Stimulated activated CD8-positive, alpha-beta memory T cell treated with anti-CD3 and anti-CD28 coated beads, Interleukin-12 subunit alpha, Interleukin-12 subunit beta, amount 100 ng/mL, for 1 hour (primary cell): ENCODE measurements around the gene LDB2.
"Not testable (repeated sequence)": the region's sequence is repeated elsewhere in the genome, so short reads cannot be mapped to it uniquely, and the experiment has no call there.

ENCODE experiments used
- DNase-seq: peaks from one replicate; pipeline ENCODE4 v3.0.0-alpha.2; 2020; ENCODE audit warnings: low read depth

The LDB2 gene

DNA sequence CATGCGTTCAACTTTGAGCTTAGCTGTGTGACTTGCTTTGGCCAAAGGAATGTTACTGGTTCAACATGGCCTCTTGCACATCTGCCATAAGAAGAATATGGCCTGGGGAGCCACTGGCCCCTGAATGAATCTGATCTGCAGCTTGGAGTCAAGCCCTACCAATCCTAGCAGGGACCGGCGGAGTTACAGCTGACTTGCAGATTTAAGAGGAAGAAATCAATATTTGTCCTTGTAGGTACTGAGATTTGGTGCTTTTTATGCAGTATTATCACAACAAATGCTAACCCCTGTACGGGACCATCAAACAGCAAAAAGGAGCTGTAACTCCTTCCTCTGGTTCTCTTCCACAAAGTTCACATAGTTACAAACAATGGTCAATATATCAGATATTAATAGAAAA, 252.0 kb downstream of the LDB2 start:
- DNase-seq = no peak

DNA sequence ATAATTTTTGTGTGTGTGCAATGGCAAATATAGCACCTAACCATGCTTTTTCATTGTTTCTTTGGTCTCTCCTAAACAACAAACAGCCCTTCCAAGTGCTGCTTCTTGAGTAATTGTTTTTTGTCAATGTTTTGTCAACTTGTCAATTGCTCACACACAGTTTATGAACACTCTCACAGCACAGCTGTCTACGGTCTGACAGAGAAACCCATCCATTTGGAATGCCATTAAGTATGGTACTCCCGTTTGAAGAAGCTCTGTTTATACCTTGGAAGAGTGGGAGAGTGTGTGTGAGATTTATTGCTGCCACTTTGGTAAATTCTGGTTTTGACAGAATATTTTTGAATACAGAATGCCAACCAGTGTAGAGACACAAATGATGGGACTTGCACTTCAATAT, 254.6 kb downstream of the LDB2 start:
- DNase-seq = no peak

DNA sequence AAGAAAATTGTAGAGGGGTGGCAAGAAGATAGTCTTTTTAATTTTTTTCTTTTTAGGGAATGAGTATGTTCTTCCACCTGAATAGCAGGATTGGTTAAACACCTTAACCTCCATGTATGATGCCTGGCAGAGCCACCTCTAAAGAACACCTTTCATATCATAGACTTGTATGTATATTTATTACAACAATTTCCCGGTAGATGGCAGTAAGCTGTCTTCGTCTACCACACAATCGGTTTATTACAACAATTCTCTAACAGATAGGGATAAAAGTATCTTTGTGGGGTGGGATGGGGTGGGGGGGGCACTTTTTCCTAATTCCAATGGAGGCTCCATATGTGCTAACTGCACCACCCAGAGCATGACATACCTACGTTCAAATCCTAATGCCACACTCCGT, 255.5 kb downstream of the LDB2 start:
- DNase-seq = no peak

DNA sequence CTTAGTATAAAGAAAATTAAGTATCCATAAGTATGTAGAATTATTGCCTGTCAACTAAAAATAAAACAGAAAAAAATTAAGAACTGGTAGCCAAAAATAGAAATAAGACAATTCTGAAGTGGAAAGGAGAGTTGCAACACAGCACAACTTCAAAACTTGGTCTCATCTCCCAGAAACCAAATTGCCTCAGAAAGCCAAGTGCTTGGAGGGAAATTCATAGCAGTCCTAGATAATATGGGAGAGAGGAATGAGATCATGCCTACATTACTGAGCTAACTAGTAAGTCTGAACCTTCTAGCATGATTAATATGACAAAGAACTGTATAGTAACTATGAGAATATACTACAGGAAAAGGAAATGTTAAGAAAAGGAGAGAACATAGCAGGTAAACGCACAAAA, 256.5 kb downstream of the LDB2 start:
- DNase-seq = no peak

DNA sequence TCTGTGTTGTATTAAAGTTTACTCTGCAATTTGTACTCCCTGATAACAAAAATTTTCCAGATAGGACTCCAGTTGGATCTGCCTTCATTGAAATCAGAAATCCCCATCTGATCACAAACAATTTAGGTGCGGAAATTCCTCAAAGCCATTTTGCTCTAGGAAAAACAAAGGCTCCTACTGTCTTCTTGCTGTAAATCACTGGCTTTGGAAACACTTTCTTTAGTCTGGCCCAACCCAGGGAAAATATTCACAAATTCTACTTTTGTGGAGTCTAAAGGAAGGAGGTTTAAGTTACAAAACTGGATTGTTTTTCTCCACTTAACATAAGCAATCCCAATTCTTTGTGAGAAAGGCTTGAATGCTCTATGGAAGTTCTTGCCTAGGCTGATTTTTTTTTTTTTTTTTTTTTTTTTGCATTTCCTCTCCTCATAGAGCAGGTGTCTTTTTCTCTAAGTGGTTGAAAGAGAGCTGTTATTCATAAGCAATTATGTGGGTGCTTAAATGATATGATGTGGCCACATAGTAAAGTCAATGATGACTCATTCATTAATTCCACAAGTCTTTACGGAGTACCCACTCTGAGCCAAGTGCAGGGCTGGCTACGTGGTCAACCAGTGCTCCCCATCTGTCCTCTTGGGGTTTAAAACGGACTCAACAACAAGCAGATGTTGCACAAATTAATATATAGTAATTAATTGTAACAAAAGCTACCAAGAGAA, 261.4 kb downstream of the LDB2 start:
- DNase-seq = no peak

DNA sequence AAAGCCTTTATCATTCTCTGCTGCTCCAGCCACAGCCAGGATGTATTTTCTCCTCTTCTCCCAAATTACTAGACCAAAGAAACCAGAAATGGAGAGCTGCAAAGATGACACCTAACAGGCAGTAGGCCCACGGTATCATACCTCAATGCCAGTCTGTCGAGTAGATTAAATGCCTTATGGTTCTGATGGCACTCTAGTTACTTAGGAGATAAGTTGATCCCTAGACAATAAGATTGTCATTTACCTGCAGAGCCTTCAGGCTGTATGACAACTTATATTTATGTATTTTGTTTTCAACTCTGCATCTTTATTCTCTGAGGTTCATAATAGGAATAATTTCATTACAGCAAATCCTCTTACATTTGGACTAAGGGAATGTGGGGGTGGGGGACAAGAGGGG, 262.1 kb downstream of the LDB2 start:
- no peak for DNase-seq

DNA sequence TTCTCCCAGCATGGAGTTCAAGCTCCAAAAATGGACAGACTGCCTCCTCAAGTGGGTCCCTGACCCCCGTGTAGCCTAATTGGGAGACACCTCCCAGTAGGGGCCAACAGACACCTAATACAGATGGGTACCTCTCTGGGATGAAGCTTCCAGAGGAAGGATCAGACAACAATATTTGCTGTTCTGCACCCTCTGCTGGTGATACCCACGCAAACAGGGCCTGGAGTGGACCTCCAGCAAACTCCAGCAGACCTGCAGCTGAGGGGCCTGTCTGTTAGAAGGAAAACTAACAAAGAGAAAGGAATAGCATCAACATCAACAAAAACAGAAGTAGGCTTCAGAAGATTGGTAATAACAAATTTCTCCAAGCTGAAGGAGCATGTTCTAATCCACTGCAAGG, 269.2 kb downstream of the LDB2 start:
- not testable (repeated sequence) for DNase-seq

DNA sequence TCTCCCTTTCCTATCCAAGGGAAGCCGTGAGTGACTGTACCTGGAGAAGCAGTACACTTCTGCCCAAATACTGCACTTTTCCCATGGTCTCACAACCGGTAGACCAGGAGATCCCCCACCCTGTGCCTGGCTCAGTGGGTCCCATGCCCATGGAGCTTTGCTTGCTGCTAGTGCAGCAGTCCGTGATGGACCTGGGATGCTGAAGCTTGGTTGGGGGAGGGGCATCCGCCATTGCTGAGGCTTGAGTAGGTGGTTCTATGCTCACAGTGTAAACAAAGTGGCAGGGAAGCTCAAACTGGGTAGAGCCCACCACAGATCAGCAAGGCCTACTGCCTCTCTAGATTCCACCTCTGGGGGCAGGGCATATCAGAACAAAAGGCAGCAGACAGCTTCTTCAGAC, 269.6 kb downstream of the LDB2 start:
- not testable (repeated sequence) for DNase-seq

DNA sequence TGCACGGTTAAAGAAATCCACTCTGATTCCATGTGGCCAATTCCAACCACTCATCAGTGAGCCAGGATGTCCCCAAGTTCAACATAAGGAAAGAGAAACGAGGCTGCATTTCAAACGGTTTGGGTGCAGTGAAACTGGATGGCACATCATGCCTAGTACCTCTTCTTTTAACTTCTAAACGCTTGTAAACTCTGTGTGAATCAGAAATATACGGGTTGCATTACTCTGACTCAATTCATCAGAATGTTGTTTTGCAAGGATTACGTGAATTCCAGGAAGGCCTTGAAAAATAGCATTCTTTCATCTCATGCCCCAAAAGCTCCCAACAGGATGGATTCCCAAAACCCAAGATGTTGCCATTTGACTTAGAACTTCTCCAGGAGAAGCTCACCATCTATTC, 270.4 kb downstream of the LDB2 start:
- no peak for DNase-seq

DNA sequence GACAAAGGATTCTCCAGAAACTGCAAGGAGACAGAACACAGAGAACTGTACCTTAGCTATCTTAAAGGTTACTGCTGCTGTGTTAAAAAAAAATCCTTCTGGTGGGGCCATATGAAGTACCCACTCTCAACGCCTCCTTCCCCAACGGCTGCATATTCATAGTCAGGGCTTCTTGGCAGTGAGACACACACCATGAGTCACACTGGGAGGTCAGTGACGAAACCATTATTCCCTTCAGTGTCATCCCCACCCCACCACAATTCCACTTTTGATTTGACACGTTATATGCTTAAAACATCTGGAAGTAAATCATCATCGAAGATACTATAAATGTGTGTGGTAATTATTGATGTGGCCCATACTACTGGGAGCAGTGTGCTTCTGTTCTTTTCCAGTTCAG, 271.5 kb downstream of the LDB2 start:
- no peak for DNase-seq

DNA sequence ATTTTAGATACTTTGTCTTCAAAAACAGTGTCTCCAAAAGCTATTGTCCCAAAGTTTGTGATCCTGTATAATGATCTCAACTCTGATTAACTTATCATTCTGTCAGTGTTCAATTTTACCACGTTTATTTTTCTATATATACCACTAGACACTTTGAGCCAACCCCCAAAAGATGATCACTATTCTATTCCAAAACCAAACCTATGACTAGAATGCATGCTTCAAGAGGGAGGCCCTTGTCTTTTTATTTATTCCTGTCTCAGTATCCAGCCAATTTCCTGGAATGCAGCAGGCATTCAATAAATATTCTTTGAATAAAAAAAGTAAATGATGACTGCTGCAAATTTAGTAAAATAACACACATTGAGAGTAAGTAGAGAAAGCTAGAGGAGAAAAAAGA, 275.6 kb downstream of the LDB2 start:
- DNase-seq = no peak

DNA sequence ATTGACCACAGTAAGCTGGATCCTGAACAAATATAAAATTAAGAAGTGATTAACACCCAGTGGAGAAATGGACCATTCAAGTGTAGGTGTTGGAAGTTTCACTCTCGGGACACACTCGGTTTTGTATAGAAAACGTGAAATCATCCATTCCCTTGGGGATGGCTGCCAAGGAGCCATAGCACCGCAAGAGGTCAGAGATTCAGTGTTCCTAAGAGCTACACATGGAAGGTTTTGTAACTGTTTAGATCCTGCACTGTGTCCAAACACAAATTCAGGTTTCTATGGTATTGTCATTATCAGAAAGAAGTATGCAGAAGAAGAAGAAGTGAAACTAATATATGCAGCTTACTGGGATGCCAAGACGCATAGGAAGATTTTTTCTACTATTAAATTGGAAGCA, 281.0 kb downstream of the LDB2 start:
- DNase-seq = no peak

DNA sequence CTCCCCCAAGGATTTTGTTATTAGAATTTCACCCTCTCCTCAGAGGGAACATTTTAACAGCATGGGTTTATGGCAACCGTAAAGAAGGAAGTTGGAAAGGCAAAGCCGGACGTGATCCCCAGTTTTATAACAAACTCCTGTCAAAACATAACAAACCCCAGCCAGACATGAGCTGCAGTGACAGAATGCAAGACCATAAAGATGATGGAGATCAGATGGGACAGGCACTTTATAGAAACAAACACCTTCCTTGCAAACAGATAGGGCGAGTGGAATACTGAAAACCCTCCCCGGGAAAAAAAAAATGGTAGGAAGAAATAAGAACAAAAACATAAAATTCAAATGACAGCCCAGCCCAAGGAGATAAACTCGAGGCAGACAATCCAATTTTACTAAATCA, 281.4 kb downstream of the LDB2 start:
- no peak for DNase-seq

DNA sequence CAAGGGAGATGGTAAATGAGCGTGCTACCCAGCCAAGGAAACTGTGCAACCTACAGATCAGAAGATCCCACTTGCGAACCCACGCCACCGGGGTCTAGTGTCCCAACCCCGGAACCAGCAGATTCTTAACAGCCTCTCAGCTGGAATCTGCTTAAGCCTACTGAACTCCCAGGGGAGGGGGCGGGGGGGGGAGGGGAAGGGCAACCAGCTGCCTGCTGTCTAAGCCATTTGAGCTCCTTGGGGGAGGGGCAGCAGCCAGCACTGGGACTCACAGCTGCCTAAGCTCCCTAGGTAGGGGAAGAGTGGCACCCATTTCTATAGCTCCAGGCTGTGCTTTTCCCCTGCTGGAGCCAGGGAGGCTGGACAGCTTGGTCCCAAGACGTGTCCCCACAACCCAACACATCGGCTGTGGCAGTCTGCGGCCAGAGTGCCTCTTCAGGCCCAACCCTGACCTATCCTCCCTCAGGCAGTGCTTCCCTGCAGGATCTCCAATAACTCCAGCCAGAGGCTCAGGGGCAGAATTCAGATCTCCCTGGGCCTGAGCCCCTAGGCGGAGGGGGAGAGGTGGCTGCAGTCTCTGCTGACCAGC, 289.2 kb downstream of the LDB2 start:
- DNase-seq = no peak

DNA sequence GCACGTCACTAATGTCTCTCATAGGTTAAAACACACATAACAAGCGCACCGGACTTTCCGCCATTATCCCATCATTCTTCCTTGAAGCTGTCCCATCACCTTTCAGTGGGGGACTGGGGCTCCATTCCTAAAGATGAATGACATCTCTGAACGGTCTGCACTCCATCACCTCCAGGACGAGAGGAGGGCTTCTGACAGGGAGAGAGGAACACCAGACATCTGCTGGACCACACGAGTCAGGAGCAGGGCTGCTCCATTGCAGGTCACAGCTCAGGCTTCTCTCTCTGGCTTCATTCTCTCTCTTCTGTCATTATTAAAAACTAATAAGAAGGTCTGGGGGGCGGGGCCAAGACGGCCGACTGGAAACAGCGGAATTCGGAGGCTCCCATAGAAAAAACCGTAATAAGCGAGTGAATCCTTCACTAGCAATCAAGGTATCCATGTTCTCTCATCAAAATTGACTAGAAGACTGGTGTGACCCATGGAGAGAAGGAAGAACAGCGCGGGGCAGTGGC, 289.8 kb downstream of the LDB2 start:
- DNase-seq = no peak

DNA sequence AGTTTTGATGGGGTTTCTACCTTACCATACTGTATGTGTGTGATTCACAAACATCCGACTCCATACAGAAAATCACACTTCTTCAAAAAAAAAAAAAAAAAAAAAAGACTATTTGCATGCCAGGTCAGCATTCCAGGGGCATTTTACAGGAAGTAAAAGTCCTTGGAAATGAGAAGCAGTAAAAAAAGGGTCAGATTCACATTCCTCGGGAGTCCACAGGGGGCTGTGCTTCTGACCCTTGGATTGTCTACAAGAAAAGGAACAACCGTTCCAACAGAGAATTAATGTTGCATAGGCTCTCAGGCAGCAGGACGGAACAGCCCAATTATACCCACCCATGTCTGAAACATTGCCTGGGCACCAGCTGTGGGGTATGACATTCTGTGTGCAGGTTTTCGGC, 290.3 kb downstream of the LDB2 start:
- DNase-seq = no peak

DNA sequence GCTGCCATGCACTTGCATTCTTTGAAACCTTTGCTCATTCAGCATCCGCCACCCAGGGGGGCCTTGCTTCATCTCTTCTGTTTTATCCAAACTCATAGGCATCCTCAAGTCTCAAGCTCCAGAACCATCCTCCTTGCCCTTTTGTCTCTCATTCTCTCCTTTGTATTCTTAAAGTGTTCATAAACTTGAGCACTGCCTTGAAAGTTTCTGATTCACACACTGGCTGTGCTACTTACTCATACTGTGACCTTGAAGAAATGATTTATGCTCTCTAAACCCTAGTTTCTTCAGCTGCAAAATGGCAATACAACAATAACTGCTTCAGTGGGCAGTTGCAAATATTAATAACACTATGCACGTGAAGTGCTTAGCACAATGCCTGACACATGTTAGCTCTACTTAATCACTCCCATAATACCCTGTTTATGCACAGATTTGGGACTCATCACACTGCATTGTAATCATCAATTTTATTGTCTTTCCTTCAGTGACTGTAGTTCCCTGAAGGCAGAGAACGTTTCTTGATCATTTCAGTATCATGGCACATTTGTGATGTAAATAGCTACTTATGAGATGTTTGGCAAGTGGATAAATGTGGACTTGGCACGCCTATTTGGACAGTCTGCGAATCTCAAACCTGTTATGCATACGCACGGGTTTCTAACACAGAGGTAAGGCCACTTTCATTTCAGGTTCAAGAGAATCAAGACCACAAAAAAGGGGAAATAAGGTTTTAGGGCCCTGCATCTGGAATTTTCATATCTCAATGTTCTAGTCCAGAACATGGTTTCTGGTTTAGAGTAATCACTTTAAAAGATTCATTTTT, 291.0 kb downstream of the LDB2 start:
- DNase-seq = no peak

DNA sequence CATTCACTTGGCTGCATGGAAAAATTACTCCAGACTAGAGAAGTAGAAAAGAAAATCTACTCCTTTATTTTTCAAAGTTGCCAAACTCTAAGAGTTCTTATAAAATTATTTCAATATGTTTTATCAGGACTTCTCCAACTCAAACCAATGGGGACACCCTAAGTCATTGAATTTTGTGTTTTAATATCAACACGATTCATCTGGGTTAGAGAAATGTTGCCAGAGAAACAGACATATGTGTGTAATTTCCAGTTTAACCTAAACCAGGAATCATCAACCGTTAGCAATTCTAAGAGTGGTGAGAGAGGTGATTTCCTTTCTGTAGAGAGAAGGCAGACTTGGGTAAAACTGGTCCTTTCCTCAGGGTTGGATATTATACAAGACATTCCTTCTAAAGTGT, 291.8 kb downstream of the LDB2 start:
- DNase-seq = no peak

DNA sequence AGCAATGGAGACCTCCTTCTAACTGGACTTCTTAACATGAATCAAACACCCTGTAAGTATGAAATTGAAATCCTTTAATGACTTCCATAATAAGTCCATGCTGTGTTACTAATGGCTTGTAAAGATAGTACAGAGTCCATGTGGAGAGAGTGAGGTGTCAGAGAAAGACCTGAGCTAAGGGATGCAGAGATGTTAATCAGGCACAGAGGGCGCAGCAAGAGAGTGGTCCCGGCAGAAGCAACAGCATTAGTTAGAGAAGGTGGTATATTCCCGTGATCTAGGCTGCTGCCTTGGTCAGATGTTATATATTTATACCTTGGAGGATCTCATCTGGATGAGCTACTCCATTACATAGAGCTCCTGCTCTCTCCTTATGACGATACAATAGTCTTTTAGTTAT, 295.3 kb downstream of the LDB2 start:
- DNase-seq = no peak

DNA sequence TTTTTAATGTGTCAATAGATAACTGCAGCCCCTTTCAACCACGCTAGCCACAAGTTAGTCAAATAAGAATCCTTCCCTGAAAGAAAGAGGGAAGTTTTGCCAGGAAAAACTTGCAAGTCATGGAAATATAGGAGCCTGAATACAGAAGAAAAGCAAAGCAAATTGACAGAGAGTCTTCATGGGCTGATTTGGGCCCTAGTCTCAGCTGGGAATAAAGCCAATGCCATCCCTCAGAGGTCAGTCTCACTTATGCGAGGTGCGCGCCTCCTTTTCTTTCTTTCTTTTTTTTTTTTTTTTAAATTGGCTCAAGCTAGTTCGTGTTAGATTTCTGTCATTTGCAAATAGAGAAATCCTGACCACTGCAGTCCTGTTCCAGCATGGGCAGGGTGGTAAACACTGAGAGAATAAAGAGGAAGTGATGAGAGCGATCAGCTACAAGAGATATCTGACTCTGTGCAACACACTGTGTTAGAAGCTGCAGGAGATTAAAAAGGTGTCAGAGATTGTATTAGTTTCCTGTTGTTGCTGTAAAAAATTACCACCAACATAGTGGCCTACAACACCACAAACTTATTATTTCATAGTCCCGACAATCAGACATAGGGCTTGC, 299.7 kb downstream of the LDB2 start:
- no peak for DNase-seq

DNA sequence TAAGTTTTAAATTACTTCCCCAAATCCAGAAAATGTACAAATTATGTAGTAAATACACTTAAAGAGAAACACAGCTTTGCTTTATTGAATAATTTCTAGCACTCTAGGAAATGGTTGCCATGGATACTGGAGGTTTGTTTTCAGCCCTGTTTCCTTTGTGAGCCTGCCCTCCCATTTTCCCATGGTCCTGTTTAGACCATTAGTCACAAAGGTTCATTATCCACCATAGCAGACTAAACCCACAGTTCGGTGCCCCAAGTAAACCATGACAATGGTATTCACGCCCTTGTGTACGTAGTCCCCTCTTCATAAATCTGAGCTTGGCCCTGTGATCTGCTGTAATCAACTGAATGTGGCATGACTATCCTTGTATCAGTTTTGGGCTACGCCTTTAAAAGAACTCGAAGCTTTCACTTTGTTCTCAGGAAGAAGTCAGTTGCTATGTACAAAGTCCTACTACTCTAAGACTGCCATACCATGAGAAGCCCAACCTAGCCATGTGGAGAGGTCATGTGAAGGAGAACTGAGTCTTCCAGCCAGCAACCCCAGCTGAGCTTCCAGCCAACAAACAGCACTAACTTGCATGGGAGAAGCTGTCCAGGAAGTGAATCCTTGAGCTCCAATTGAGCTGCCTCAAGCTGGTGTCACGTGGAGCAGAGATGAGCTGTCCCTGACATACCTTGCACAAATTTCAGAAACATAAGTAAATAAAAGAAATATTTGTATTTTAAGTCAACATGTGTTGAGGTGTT, 300.4 kb downstream of the LDB2 start:
- no peak for DNase-seq

DNA sequence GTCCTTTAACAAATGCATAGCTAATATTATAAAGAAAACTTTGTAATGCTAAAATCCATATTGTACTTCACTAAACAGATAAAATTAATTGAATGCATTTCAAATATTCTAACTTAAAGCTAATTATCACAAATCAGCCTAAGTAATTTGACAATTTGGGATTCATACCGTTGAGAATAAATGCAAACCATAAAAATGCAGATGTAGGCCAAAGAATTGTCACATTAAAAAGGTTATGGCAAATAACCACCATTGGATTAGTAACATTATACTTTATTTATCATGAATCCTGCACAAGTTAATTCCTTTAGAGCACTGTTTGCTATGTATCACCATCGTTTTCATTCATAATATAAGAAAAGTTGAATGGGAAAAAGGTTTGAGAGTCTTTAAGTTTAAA, 301.0 kb downstream of the LDB2 start:
- DNase-seq = no peak
